ENCODE results near the gene RNU1-1.
"Not testable (repeated sequence)": the region's sequence is repeated elsewhere in the genome, so short reads cannot be mapped to it uniquely, and the experiment has no call there.

RNU1-1 gene

GRCh38 chr1:16521679-16522078 lies 7.6 kb upstream of the RNU1-1 start:
- not testable (repeated sequence) for DNase-seq (ENCODE audit: low read depth, low spot score)

DNA sequence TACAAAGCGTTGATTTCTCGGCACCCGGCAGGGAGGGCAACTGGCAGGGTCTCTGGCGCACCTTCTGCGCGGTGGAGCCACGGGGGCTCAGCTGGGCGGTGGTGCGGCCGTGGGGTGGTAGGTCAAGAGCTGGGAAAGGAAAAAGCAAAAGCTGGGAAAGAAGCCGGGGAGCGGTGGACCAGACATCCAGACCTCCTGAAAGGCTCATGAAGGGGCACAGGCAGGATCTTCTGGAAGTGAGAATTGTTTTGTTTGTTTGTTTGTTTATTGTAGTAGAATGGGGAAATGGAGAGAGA lies 7.2 kb upstream of the RNU1-1 start:
- no peak for DNase-seq (ENCODE audit: low read depth, low spot score)

- not testable (repeated sequence) for DNase-seq (ENCODE audit: low read depth, low spot score)
These were observed 6.6 kb upstream of the RNU1-1 start for GRCh38 chr1:16520435-16521287.

DNA sequence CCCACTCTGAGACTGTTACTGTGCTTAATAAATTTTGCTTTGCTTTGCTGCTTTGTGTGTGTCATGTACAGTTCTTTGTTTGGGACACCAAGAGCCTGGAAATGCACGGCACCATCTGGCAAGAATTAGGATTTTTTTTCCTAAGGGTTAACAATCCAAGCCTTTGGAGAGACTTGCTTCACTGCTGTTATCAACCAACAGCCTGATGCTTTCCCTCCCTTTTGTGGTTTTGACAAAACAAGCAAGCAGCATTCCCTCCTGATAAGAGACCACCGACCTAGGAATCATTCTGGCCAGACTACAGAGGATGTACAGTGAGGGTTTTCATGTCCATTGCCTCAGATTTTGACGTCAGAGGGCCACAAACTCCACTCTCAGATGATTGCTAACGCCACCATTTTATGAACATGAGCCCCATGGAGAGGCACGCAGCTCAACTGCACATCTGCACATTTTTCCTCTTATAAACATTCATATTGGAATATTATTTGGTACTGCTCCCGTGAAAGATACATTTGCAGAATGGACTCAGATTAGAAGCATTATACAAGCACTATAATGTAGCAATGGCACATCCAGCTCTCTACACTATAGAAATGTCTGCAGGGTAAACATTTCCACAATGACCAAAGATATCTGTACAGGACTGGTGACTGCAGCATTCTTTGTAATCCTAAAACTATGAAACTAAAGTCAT lies 5.3 kb upstream of the RNU1-1 start:
- not testable (repeated sequence) for DNase-seq (ENCODE audit: low read depth, low spot score)

- not testable (repeated sequence) for DNase-seq (ENCODE audit: low read depth, low spot score)
These were observed 4.8 kb upstream of the RNU1-1 start for GRCh38 chr1:16518913-16519254.

DNA sequence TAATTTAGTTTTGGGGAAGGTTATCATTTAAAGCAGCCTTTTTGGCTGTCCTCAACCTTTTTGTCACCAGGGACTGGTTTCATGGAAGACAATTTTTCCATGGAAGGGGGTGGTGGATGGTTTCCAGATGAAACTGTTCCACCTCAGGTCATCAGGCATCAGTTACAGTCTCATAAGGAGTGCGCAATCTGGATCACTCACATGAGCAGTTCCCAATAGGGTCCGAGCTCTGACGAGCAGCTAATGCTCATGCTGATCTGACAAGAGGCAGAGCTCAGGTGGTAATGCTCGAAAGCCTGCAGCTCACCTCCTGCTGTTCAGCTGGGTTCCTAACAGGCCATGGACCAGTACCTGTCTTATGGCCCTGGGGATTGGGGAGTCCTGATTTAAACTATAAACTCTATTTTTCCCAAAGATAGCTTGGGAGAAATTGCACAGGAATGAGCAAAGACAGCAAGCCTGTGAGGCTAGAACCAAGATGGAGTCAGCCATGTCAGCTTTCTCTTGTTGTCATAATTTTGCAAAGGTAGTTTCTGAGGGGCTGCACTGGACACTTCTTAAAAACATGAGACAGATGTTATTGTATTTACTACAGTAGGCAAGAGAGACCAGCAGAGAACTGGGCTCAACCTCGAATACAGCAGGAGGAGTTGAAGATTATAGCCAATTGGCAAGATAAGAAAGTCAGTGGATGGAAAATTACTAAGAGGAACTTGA lies 2.8 kb upstream of the RNU1-1 start:
- DNase-seq (ENCODE audit: low read depth, low spot score): not testable (repeated sequence)

DNA sequence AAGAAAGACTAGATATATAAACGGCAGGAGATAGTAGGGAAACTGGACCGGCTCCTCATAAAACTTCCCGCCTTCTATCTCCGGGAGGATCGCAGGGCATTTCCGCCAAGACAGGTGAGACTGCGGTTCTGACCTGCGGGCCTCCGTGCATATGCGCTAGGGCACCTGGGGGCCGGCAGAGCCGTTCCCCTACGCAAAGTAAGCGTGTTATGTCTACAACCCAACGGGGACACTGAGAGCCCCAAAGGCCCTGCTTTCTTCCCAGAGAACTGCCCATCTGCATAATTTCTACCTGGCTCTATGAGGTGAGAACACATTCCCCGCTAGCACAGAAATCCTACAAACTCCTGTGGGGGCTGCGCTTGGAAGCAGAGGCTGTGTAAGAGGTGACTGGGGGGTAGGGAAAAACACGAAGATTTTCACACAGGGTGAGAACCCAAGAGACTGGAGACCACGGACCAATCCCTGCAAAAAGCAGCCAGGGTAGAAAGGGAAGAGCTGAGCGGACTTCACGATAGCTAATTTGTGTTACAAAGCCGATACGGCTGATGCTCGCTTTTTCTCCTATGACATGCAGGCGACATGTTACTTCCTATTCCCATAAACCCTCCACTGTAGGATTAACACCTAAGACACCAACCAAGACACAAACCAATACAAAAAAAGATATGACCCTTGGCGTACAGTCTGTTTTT lies 526 bp downstream of the RNU1-1 start:
- peak; percentile 52 for DNase-seq (ENCODE audit: low read depth, low spot score)

DNA sequence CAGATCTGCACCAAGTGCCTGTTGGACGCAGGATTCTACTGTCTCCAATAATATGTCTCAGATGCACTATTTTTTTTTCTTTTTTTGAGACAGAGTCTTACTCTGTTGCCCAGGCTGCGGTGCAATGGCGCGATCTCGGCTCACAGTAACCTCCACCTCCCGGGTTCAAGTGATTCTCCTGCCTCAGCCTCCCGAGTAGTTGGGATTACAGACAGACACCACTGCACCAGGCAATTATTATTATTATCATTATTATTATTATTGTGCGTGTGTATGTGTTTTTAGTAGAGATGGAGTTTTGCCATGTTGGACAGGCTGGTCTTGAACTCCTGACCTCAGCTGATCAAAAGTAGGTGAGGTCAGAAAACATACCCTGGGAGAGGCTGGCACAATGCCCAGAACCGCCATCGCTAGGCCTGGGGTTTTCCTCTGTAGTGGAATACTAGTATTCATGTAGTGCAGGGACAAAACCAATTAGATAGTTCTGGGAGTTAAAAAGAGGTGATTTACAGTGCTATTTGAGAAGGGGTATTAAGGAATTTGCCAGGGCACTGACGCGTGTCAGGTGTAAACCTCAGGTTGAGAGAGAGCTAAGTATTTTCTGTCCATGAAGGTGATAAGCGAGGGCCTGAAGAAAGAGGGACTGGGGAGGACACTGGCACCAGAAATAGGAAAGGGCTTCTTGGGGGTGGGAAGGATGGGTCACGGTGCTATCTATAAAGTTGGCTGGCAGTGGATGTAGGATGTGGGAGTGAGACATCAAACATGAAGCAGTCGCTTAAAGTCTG lies 1.3 kb downstream of the RNU1-1 start:
- not testable (repeated sequence) for DNase-seq (ENCODE audit: low read depth, low spot score)

- DNase-seq (ENCODE audit: low read depth, low spot score): not testable (repeated sequence)
These were observed 2.2 kb downstream of the RNU1-1 start for GRCh38 chr1:16511926-16512325.

GRCh38 chr1:16508861-16509445 lies 5.1 kb downstream of the RNU1-1 start:
- not testable (repeated sequence) for DNase-seq (ENCODE audit: low read depth, low spot score)

- DNase-seq (ENCODE audit: low read depth, low spot score): not testable (repeated sequence)
These were observed 7.5 kb downstream of the RNU1-1 start for GRCh38 chr1:16506364-16507136.

DNA sequence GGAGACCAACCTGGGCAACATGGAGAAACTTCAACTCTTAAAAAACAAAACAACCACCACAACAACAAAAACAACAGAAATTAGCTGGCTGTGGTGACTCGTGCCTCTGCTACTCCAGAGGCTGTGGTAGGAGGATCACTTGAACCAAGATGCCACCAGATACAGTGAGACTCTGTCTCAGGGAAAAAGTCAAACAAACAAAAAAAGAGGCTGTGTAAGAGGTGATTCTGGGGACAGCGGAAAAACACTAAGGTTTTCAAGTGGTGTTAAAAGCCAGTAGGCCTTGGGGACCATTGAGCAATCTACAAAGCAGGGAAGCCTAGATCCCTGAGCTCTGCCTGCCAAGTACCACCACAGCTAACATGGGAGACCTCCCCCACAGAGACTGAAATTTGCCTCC lies 8.2 kb downstream of the RNU1-1 start:
- DNase-seq (ENCODE audit: low read depth, low spot score): not testable (repeated sequence)

DNA sequence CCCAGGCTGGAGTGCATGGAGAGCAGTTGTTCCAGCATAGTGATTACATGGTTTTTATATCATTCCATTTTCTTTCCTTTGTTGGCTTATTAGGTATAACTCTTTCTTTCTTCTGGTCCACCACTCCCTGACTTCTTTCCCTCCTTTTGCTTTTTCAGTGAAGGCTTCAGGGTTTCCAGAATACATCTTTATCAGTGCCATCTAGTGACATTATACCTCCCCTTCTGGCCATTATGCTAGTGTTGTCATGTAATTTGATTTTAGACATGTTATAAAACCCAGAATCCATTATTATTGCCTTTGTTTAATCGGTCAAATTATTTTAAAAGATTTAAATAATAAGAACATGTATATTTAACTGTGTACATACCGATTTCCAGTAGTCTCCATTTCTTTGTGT lies 10.6 kb downstream of the RNU1-1 start:
- DNase-seq (ENCODE audit: low read depth, low spot score): no peak

GRCh38 chr1:16501446-16501845 lies 12.6 kb downstream of the RNU1-1 start:
- not testable (repeated sequence) for DNase-seq (ENCODE audit: low read depth, low spot score)

DNA sequence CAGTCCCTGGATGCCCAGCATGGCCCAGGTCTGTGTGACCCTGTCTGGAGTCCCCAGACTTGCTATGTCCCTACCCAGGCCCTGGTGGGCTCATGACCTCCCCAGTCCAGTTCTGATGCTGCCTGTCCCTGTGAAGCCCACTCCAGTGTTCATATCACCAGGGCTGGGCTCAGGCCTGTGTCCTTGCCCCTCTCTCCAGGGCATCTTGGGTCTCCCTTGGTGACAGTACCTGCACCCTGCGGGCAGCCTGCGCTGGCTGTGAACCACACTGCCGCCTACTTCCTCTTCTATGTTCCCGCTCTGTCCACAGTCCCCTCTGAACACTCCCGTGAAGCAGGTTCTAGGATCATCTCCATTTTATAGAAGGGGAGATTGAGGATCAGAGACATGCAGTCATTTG lies 13.1 kb downstream of the RNU1-1 start:
- not testable (repeated sequence) for DNase-seq (ENCODE audit: low read depth, low spot score)

GRCh38 chr1:16500466-16500865 lies 13.6 kb downstream of the RNU1-1 start:
- DNase-seq (ENCODE audit: low read depth, low spot score): not testable (repeated sequence)

DNA sequence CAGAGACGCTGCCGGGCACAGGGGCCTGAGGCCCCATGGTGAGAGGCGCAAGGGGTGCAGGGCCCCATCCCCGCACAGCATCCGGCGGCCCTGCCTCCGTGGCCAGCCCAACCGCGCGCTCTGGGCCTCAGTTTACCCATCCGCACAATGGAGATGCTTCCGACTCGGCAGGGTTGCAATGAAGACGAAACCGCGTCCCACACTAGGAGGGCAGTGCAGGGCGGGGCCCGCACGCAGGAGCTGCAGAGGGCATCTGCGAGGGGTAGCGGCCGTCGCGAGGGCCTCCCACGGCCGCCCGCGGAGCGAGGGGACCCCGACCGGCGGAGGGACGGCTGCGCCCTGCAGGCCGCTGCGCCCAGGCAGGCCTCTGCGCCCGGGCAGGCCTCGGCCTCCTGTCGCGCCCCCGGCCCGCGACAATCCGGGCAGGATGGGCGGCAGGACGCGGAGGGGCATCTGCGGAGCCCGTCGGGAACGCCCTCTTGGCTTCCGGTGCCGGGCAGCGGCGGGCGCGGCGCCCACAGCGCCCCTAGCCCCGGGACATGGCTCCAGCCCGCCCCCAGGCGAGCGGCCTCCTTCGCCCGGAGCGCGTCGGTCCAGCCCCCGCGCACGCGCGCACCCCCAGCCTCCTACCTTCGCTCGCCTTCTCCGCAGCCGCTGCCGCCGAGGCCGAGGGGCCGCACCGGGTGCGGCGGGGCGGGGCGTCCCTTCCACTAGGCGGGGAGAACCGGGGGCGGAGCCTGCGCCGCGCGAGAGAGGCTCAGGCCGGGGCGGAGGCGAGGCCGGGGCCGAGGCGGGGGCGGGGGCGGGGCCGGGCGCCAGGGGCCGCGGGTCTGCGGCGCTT lies 15.3 kb downstream of the RNU1-1 start:
- DNase-seq (ENCODE audit: low read depth, low spot score): peak; percentile 64

- DNase-seq (ENCODE audit: low read depth, low spot score): not testable (repeated sequence)
These were observed 16.0 kb downstream of the RNU1-1 start for GRCh38 chr1:16498047-16498446.

DNA sequence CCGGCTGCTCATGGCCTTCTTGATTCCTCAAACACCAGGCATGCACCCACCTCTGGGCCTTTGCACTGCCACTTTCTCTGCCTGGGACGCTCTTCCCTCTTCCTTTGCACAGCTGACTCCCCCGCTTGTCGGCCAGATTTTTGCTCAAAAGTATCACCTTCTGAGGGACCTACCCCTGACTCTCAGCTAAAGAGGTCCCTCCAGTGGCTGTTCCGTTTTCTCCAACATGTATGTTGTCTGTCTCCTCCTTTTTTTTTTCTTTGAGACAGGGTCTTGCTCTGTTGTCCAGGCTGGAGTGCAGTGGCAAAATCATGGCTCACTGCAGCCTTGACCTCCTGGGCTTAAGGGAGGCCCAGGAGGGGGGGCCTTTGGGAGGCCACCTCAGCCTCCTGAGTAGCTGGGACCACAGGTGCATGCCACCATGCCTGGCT lies 16.6 kb downstream of the RNU1-1 start:
- DNase-seq (ENCODE audit: low read depth, low spot score): not testable (repeated sequence)
